Measurements from ENCODE around the gene FGF2. TPM values are rescaled to one million over a fixed set of nuclear protein-coding genes. Genes with fewer than 3 reads are reported as not detected.

The FGF2 gene
- total RNA-seq, 1 donor from 2014 or later: 4.1 TPM

DNA sequence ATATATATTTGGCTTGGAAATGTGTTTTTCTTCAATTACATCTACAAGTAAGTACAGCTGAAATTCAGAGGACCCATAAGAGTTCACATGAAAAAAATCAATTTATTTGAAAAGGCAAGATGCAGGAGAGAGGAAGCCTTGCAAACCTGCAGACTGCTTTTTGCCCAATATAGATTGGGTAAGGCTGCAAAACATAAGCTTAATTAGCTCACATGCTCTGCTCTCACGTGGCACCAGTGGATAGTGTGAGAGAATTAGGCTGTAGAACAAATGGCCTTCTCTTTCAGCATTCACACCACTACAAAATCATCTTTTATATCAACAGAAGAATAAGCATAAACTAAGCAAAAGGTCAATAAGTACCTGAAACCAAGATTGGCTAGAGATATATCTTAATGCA, 69.6 kb downstream of the FGF2 start:
- Histone ChIP-seq H3K9me3 (replicated peaks) (no peaks in the 10 kb centered on the region), H3K36me3 (peaks cover 29% of the 10 kb centered on the region), H3K4me3 (no peak overlapping the region), H3K27me3 (ENCODE audit: low read depth) (no peaks in the 10 kb centered on the region), H3K4me1 (peaks cover 12% of the 10 kb centered on the region), H3K27ac (replicated peaks) (no peak overlapping the region)
- TF ChIP-seq, protein P1, sequence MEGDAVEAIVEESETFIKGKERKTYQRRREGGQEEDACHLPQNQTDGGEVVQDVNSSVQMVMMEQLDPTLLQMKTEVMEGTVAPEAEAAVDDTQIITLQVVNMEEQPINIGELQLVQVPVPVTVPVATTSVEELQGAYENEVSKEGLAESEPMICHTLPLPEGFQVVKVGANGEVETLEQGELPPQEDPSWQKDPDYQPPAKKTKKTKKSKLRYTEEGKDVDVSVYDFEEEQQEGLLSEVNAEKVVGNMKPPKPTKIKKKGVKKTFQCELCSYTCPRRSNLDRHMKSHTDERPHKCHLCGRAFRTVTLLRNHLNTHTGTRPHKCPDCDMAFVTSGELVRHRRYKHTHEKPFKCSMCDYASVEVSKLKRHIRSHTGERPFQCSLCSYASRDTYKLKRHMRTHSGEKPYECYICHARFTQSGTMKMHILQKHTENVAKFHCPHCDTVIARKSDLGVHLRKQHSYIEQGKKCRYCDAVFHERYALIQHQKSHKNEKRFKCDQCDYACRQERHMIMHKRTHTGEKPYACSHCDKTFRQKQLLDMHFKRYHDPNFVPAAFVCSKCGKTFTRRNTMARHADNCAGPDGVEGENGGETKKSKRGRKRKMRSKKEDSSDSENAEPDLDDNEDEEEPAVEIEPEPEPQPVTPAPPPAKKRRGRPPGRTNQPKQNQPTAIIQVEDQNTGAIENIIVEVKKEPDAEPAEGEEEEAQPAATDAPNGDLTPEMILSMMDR (IDR thresholded peaks at IDR 0.05; ENCODE audit: borderline replicate concordance): no peak
- no peak for DNase-seq
- intact Hi-C loops (cut with micrococcal nuclease): no loop called here

GRCh38 chr4:122898370-122899150, 71.9 kb downstream of the FGF2 start:
- no peak for DNase-seq
- TF ChIP-seq, protein P1 (IDR thresholded peaks at IDR 0.05; ENCODE audit: borderline replicate concordance): no peak
- Histone ChIP-seq H3K9me3 (replicated peaks) (no peaks in the 10 kb centered on the region), H3K27me3 (ENCODE audit: low read depth) (no peaks in the 10 kb centered on the region), H3K4me1 (peaks cover 12% of the 10 kb centered on the region), H3K27ac (replicated peaks) (no peak overlapping the region), H3K4me3 (no peak overlapping the region), H3K36me3 (peaks cover 11% of the 10 kb centered on the region)
- intact Hi-C loops (cut with micrococcal nuclease): no loop called here

GRCh38 chr4:122899682-122900081, 73.1 kb downstream of the FGF2 start:
- Histone ChIP-seq H3K4me3 (no peak overlapping the region), H3K4me1 (peaks cover 12% of the 10 kb centered on the region), H3K27ac (replicated peaks) (no peak overlapping the region), H3K36me3 (peaks cover 1% of the 10 kb centered on the region), H3K27me3 (ENCODE audit: low read depth) (no peaks in the 10 kb centered on the region), H3K9me3 (replicated peaks) (no peaks in the 10 kb centered on the region)
- intact Hi-C loops (cut with micrococcal nuclease): no loop called here
- DNase-seq: no peak
- TF ChIP-seq, protein P1 (IDR thresholded peaks at IDR 0.05; ENCODE audit: borderline replicate concordance): no peak

GRCh38 chr4:122900314-122900713, 73.7 kb downstream of the FGF2 start:
- Histone ChIP-seq H3K27ac (replicated peaks) (no peak overlapping the region), H3K4me1 (peaks cover 9% of the 10 kb centered on the region), H3K4me3 (no peak overlapping the region), H3K9me3 (replicated peaks) (no peaks in the 10 kb centered on the region), H3K36me3 (peaks cover 6% of the 10 kb centered on the region), H3K27me3 (ENCODE audit: low read depth) (no peaks in the 10 kb centered on the region)
- no peak for DNase-seq
- intact Hi-C loops (cut with micrococcal nuclease): no loop called here
- TF ChIP-seq, protein P1 (IDR thresholded peaks at IDR 0.05; ENCODE audit: borderline replicate concordance): no peak

- H3K27me3 ChIP-seq (ENCODE audit: low read depth): no peaks in the 10 kb centered on the region
- DNase-seq: no peak
- TF ChIP-seq, protein P1 (IDR thresholded peaks at IDR 0.05; ENCODE audit: borderline replicate concordance): no peak
- no peaks in the 10 kb centered on the region for H3K9me3 ChIP-seq (replicated peaks)
- H3K27ac ChIP-seq (replicated peaks): no peak overlapping the region
- no peak overlapping the region for H3K4me3 ChIP-seq
- H3K36me3 ChIP-seq: peaks cover 12% of the 10 kb centered on the region
- intact Hi-C loops (cut with micrococcal nuclease): no loop called here
- H3K4me1 ChIP-seq: peaks cover 6% of the 10 kb centered on the region
Observed at GRCh38 chr4:122901247-122902010, 74.8 kb downstream of the FGF2 start.

Measured in left ventricle myocardium inferior (tissue), 1 donor.